ENCODE results near the gene TTLL1. TPM values are rescaled to one million over a fixed set of nuclear protein-coding genes. Genes with fewer than 3 reads are reported as not detected.

The TTLL1 gene
- total and polyA plus RNA-seq, 9 of the 15 experiments (the other 6 are each of a cell fraction or from before 2014, with no cell fraction given), result 0.06 to 0.85 (median 0.17) TPM

DNA sequence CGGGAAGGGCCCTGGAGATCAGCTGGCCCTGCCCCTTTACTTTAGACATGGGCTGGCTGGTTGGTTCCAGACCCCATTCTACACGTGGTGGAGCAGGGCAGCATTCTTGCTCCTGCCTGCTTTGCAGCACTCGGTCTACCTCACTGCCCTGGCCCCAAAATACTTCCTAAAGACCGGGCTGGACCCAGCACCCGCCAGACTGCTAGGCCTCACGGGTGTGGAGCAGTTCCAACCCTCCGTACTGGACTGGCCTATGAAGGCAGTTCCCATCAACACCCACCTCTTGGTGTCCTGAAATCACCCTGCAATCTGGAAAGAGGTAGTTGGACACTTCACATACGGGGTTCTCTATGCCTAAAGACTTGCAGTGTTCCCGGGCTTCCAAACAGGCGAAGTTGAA, 47.6 kb upstream of the TTLL1 start:
- Histone ChIP-seq H3K36me3 (ENCODE audit: control insufficient read depth, insufficient read depth, low read length) (peaks cover 91% of the 10 kb centered on the region), H3K4me2 (ENCODE audit: insufficient read depth, low read length) (no peak overlapping the region), H4K20me1 (replicated peaks; ENCODE audit: control insufficient read depth, insufficient read depth, low read length) (no peaks in the 10 kb centered on the region), H3K9ac (ENCODE audit: insufficient read depth in 1 of 2, low read depth in 2 of 2, low read length in 2 of 2) (no peak overlapping the region), H3K27me3 (ENCODE audit: control insufficient read depth in 2 of 2, insufficient read depth in 2 of 2, low read length in 2 of 2) (no peaks in the 10 kb centered on the region), H3K4me1 (replicated peaks in 1 of 2; ENCODE audit: control insufficient read depth in 2 of 2, insufficient read depth in 2 of 2, low read length in 2 of 2) (no peaks in the 10 kb centered on the region; a peak in 2 of 5 replicates), H3K9me1 (ENCODE audit: control insufficient read depth, insufficient read depth, low read length) (no peaks in the 10 kb centered on the region), H3K27ac (ENCODE audit: extremely low read depth, low read depth, low read length) (no peak overlapping the region), H3K9me3 (replicated peaks; ENCODE audit: control insufficient read depth, insufficient read depth, low read depth, low read length) (no peaks in the 10 kb centered on the region), H3K4me3 (no peak overlapping the region), H2AFZ (ENCODE audit: low read depth, low read length) (no peak overlapping the region), H3K79me2 (ENCODE audit: control insufficient read depth, insufficient read depth, low read length) (peaks cover 9% of the 10 kb centered on the region)
- no peak for FAIRE-seq
- ChIA-PET CTCF (ENCODE audit: low intra/inter-chr PET ratio) (no interaction called here), POLR2A (no interaction called here)
- no peak for ATAC-seq
- DNase-seq (ENCODE audit: extremely low read depth in 1 of 4, low spot score in 3 of 4), result no peak
- in situ Hi-C loops (cut with MboI), result no loop called here
- no peak for TF ChIP-seq BCL6 (CRISPR knock-in tag; IDR thresholded peaks at IDR 0.05)
- no peak for TF ChIP-seq NBN (IDR thresholded peaks at IDR 0.05; ENCODE audit: low read depth)
- TF ChIP-seq HNRNPH1 (optimal IDR thresholded peaks at IDR 0.05; ENCODE audit: low read depth, low read length), result no peak
- TF ChIP-seq ZNF668 (CRISPR knock-in tag; IDR thresholded peaks at IDR 0.05), result no peak
- no peak for TF ChIP-seq HNRNPL (IDR thresholded peaks at IDR 0.05; ENCODE audit: low read depth, low read length)
- TF ChIP-seq, protein P1, sequence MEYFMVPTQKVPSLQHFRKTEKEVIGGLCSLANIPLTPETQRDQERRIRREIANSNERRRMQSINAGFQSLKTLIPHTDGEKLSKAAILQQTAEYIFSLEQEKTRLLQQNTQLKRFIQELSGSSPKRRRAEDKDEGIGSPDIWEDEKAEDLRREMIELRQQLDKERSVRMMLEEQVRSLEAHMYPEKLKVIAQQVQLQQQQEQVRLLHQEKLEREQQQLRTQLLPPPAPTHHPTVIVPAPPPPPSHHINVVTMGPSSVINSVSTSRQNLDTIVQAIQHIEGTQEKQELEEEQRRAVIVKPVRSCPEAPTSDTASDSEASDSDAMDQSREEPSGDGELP (CRISPR knock-in tag; IDR thresholded peaks at IDR 0.05; ENCODE audit: borderline replicate concordance), result no peak
- TF ChIP-seq, protein P2, sequence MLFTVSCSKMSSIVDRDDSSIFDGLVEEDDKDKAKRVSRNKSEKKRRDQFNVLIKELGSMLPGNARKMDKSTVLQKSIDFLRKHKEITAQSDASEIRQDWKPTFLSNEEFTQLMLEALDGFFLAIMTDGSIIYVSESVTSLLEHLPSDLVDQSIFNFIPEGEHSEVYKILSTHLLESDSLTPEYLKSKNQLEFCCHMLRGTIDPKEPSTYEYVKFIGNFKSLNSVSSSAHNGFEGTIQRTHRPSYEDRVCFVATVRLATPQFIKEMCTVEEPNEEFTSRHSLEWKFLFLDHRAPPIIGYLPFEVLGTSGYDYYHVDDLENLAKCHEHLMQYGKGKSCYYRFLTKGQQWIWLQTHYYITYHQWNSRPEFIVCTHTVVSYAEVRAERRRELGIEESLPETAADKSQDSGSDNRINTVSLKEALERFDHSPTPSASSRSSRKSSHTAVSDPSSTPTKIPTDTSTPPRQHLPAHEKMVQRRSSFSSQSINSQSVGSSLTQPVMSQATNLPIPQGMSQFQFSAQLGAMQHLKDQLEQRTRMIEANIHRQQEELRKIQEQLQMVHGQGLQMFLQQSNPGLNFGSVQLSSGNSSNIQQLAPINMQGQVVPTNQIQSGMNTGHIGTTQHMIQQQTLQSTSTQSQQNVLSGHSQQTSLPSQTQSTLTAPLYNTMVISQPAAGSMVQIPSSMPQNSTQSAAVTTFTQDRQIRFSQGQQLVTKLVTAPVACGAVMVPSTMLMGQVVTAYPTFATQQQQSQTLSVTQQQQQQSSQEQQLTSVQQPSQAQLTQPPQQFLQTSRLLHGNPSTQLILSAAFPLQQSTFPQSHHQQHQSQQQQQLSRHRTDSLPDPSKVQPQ (CRISPR knock-in tag; IDR thresholded peaks at IDR 0.05; ENCODE audit: borderline replicate concordance), result no peak
- TF ChIP-seq ZNF197 (CRISPR knock-in tag; IDR thresholded peaks at IDR 0.05; ENCODE audit: low read depth), result no peak
- TF ChIP-seq CCAR2 (IDR thresholded peaks at IDR 0.05; ENCODE audit: low read depth, low read length), result no peak
- no peak for TF ChIP-seq ZNF324 (CRISPR knock-in tag; IDR thresholded peaks at IDR 0.05)
- TF ChIP-seq CBX8 (IDR thresholded peaks at IDR 0.05; ENCODE audit: borderline replicate concordance, extremely low read depth, low read depth, low read length, poor library complexity, severe bottlenecking), result no peak
- TF ChIP-seq SETDB1 (IDR thresholded peaks at IDR 0.05; ENCODE audit: low read length), result no peak
- TF ChIP-seq SMARCA4 (IDR thresholded peaks at IDR 0.05), result no peak
- TF ChIP-seq MCM2 (IDR thresholded peaks at IDR 0.05; ENCODE audit: low read depth), result no peak
- TF ChIP-seq ZNF12 (CRISPR knock-in tag; IDR thresholded peaks at IDR 0.05), result no peak
- TF ChIP-seq ZNF316 (IDR thresholded peaks at IDR 0.05), result no peak
- no peak for TF ChIP-seq KHSRP (IDR thresholded peaks at IDR 0.05)
- TF ChIP-seq RBM34 (IDR thresholded peaks at IDR 0.05; ENCODE audit: borderline replicate concordance, insufficient read depth, low read length), result no peak
- TF ChIP-seq, protein P3, sequence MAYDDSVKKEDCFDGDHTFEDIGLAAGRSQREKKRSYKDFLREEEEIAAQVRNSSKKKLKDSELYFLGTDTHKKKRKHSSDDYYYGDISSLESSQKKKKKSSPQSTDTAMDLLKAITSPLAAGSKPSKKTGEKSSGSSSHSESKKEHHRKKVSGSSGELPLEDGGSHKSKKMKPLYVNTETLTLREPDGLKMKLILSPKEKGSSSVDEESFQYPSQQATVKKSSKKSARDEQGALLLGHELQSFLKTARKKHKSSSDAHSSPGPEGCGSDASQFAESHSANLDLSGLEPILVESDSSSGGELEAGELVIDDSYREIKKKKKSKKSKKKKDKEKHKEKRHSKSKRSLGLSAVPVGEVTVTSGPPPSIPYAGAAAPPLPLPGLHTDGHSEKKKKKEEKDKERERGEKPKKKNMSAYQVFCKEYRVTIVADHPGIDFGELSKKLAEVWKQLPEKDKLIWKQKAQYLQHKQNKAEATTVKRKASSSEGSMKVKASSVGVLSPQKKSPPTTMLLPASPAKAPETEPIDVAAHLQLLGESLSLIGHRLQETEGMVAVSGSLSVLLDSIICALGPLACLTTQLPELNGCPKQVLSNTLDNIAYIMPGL (CRISPR knock-in tag; IDR thresholded peaks at IDR 0.05), result no peak
- TF ChIP-seq BRD9 (IDR thresholded peaks at IDR 0.05; ENCODE audit: low read depth, partially characterized antibody), result no peak
- intact Hi-C loops (cut with micrococcal nuclease), result no loop called here
- no TSS peak for BruUV-seq (replicated peaks)
- WGBS (ENCODE audit: insufficient coverage, low coverage, missing lambda C conversion rate), result 82% methylated on average over 7 of the region's 10 CpGs

All from K562 (cell line).